Hematopoietic multipotent progenitor cell treated with erythropoietin and hydrocortisone succinate and interleukin-3 and kit ligand, for 6 days (in vitro differentiated cells): ENCODE measurements around the gene BMAL2.

Experiments used
- DNase-seq: peaks from one replicate; pipeline ENCODE4 v3.0.0-alpha.2; 2015

Gene BMAL2

GRCh38 chr12:27330846-27331245 lies 1.8 kb upstream of the BMAL2 start:
- no peak for DNase-seq

- peak; percentile 62 for DNase-seq
These were observed 1.2 kb upstream of the BMAL2 start for GRCh38 chr12:27331291-27331926.

- DNase-seq: no peak
These were observed 710 bp upstream of the BMAL2 start for GRCh38 chr12:27331927-27332324.

GRCh38 chr12:27332407-27332713 lies 276 bp upstream of the BMAL2 start:
- no peak for DNase-seq

DNA sequence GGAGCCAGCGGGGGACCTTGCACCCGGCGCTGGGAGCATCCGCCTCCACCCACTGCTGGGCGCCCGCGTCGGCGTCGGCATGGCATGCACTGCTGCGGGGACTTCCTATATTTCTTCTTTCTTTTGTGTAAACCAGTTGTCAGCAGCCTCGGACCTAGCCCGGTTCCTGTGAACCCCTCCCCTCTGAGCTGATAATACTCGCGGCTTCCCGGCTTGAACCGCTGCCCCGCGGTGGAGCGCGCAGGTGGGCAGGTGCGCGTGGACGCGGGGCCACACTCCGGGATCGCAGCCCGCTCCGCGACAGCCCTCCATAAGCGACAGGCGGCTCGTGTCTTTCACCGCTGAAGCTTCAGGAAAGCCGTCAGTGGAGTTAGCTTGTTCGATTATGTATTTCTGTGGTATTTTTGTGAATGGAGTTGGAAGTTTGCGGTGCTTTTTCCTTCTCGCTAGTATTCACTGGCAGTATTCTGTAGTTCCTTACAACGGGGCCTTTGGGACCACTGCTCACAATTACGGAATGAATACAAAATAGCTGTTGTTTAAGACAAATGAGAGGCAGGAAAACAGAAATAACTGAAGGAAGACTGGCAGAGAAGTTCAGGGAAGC lies 870 bp downstream of the BMAL2 start:
- peak; percentile 72 for DNase-seq

DNA sequence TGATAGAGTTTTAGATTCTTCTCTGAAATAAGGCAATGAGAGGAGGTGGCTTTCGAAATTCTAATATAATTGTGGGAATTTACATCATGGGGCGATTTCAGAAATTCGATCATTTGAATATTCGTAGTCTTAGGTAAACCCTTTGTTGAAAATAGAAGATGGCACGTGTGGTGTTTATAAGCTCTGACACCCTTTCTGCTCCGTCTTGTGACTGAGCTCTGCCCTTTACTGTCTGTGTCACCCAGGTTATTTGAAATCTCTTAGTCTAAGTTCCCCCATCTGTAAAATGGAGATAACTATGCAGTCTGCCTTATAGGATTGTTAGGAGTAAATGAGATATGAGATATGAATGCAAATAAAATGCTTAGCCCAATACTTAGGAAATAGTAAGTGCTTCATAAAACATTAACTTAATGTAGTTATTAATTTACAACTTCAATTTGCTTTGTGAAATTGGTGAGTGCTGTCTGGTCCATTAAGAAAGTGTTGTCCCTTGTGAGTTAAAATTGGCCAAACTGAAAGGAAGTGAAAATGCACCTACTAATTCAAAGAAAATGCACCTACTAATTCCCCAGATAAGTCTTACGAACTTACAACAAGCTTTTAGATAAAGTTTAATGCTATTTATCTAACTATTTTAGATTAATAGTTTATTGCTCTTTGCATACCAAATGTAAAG lies 1.5 kb downstream of the BMAL2 start:
- DNase-seq: peak; percentile 80

GRCh38 chr12:27334721-27335082 lies 2.1 kb downstream of the BMAL2 start:
- no peak for DNase-seq

DNA sequence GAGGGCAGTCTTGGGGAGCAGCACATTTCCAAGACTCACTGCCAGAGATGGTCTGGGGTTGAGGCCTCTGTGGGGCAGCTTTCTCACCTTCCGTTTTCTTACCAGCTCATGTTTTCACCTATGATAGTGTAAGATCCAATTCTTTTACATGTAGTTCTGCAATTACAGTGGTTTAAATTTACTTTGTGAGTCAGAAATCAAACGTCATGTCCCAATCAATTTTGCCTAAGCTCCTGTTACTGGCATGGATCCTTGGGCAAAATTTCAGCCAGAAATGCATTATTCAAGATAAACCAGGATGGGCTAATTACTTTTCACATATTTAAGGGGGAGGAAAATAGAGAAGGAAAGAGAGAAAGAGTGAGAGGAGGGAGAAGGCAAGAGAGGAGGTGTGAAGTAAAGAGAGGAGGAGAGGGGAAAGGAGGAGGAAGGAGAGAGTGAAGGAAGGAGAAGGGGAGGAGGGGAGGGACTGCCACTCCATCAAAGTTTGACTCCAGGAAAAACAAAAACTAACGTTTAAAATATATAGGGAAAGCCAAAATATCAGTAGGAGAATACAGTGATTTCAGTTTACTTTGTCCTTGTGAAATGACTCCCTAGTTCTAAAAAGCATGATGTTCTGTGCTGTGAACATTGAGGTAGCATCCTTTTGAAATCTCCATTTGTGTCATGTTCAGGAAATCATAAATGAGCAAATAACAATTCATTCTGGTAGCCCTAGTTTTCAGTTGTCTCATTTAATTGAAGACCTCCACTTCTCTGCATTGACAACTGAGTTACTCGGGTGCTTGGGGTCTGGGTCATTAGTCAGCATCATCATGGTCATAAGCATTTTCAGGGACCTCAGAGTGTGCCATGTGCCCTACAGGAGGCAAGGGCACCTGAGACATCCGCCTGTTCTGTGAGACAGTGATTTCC lies 3.0 kb downstream of the BMAL2 start:
- no peak for DNase-seq

- DNase-seq: no peak
These were observed 3.6 kb downstream of the BMAL2 start for GRCh38 chr12:27336282-27336653.

DNA sequence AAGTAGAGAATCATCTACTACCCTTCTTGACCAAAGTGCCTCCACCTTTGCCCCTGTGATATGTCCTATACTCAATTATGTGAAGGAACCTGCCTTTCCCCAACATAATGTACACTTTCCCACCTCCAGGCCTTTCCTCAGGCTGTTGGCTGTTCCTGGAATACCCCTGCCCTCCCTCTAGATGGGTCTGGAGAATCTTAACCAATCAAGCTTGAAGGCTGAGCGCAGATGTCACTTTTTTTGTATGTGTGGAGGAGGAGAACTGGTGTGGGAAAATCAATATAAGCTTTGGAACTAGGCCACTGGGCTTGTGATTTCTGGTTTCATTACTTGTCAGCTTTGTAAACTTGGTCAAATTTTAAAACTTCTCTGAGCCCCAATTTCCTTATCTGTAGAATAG lies 4.7 kb downstream of the BMAL2 start:
- no peak for DNase-seq

DNA sequence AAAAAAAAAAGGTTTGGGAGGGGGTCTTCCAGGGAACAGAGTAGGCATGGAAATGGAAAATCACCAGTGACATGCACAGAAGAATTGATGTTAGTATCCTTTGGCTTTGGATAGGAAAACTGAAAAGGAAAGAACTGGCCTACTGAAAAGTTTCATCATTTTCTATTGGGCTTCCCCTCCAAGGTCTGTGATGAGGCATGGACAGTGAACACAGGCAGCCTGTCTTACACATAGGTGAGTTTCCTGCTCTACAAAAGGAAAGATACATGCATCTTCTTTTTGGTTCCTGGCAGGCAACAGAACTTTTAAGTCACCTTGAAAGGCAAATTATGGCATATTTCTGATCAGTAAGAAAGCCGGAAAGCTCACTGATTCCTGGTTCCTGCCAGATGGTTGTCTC lies 5.8 kb downstream of the BMAL2 start:
- DNase-seq: no peak

- no peak for DNase-seq
These were observed 8.3 kb downstream of the BMAL2 start for GRCh38 chr12:27340971-27341370.

GRCh38 chr12:27342536-27342935 lies 9.9 kb downstream of the BMAL2 start:
- no peak for DNase-seq

DNA sequence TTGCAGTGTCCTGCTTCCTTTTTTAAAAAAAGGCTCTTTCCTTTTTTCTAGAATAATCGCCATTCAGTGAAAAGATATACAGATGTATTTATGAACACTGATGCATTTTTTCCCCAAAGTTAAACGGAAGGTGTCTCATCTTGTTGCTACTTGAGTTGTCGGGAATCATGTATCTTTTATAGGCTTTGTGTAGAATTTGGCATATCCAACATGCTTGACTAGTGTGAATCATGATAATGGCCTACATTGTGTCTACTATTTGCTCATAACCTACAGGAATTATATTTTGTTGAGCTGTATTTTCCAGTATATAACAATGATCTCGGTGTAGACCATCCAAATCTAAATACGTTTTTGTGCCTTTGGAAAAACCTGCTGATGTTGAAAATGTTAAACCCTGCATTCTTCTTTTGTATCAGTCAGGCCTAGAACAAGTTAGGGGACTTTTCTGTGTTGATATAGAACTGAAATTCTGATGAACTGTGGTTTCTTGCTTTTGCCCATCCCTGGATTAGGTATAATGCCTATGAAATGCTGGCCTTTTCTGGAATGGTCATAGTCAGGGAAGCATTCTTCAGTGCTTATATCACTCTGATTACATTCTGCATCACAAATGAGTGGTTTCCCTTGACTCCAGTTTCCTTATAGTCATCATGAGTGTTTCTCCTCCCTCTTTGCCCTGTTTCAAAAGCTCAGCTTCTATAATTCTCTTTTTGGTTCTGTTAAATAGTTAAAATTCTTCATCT lies 10.8 kb downstream of the BMAL2 start:
- no peak for DNase-seq

DNA sequence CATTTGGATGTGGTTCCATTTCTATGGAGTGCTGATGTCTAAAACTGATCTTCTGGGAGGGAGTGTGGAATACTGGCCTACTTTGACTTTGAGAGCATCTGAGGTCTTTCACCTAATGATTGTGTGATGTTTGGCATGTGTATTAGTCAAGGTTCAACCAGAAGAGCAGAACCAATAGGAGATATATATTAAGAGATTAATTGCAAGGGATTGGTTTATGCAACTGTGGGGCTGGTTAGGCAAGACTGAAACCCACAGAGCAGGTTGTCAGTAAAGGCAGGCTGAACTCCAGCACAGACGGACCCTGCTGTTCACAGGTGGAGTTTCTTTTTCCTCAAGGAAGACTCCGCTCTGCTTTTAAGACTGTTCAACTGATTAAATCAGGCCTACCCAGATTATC lies 11.6 kb downstream of the BMAL2 start:
- no peak for DNase-seq

- no peak for DNase-seq
These were observed 12.1 kb downstream of the BMAL2 start for GRCh38 chr12:27344760-27345159.

DNA sequence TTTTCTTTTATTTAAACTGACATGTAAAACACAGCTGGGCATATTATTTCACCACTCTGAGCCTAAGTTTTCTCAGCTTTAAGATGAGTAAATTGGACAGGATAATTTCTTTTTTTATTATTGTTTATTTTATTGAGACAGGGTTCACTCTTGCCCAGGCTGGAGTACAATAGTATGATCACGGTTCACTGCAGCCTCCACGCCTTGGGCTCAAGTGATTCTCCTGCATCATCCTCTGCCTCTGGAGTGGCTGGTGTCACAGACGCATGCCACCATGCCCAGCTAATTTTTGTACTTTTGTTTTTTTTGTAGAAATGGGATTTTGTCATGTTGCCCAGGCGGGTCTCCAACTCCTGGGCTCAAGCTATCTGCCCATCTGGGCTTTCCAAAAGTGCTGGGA lies 12.7 kb downstream of the BMAL2 start:
- no peak for DNase-seq

DNA sequence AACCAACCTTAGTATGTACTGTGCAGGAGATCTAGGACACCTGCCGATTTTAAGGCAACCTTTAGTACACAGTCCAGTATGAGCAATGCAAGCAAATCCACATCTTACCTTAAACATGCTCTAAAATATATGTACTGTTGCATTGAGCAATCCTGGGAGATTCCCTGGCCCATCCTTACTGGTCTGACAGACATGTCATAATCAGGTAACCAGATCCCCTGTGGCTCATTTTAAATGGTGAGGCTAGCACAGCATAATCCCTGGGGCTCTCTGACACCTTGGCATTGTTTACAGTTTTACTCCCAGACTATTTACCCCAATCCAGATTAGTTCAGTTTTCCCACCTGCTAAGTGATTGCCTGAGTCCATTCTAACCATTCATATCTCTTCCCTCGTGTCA lies 15.1 kb downstream of the BMAL2 start:
- DNase-seq: no peak

DNA sequence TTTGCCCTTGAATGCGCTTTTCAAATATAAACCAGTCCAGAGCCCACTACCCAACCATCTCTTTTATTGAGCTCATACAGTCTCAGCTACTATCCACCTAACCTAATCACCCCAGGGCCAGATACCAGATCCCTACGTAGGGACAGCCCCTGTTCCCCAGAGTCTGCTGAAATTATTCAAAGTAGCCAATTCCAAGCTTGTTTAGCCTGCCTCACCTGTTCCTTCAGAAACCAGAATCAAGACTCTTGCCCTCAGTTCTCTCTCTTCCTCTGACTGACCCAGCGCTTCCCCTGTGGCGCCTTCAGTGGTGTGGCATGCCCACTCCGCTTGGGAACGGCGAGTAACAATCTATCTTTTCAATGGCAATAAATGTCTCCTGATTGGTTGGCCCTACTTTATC lies 18.8 kb downstream of the BMAL2 start:
- no peak for DNase-seq

- DNase-seq: no peak
These were observed 22.9 kb downstream of the BMAL2 start for GRCh38 chr12:27355486-27355885.

GRCh38 chr12:27355979-27356378 lies 23.3 kb downstream of the BMAL2 start:
- DNase-seq: no peak

GRCh38 chr12:27359578-27360340 lies 27.1 kb downstream of the BMAL2 start:
- DNase-seq: no peak
